K562 (cell line): ENCODE measurements around the gene SH2D3A. TPM values are rescaled to one million over a fixed set of nuclear protein-coding genes. Genes with fewer than 3 reads are reported as not detected.
A peak's percentile ranks its signal among the peaks of the same experiment; 100 is the strongest.

Experiments
- CBX3 ChIP-seq, 2 experiments: IDR thresholded peaks; 1 replicate in 1 of 2; 2 replicates in 1 of 2; pipeline ENCODE4 v1.6.1; 2012; ENCODE audit warnings: inconsistent platforms in 2 of 2, low read length in 2 of 2, borderline replicate concordance in 1 of 2, control low read depth in 1 of 2
- CHD1 ChIP-seq: fragments of 200-600 bp; sonication (generic); IDR thresholded peaks from one replicate; pipeline ENCODE4 v1.6.1; 2012; ENCODE audit warnings: mild to moderate bottlenecking, moderate library complexity, low read length, inconsistent platforms
- FOXJ2 ChIP-seq: fragments of 200-800 bp; sonication (Bioruptor generic); IDR thresholded peaks from 2 replicates; pipeline ENCODE4 v1.6.1; 2016; ENCODE audit warnings: missing genetic modification characterization, missing compliant biosample characterization
- HEY1 ChIP-seq: fragments of 250-450 bp; sonication (Bioruptor Pico); IDR thresholded peaks from 2 replicates; pipeline ENCODE4 v1.5.0; 2020; ENCODE audit warnings: mild to moderate bottlenecking, moderate library complexity, borderline replicate concordance
- HNRNPK ChIP-seq: fragments of 200-400 bp; formaldehyde crosslinking; IDR thresholded peaks from one replicate; pipeline ENCODE4 v1.6.1; 2018; ENCODE audit warnings: mild to moderate bottlenecking, low read depth, low read length; ENCODE audit not compliant: poor library complexity, severe bottlenecking
- KDM4B ChIP-seq, 2 experiments: fragments of 450-650 bp in 1 of 2; sonication (generic) in 1 of 2; IDR thresholded peaks; 2 replicates each; pipeline ENCODE4 v1.6.1; 2016 to 2017; ENCODE audit warnings: borderline replicate concordance in 2 of 2, antibody characterized with exemption in 1 of 2, low read depth in 1 of 2, mild to moderate bottlenecking in 1 of 2
- PHF8 ChIP-seq: fragments of 200-600 bp; sonication (generic); IDR thresholded peaks from 2 replicates; pipeline ENCODE4 v1.6.1; 2012; ENCODE audit warnings: mixed run types, mild to moderate bottlenecking, inconsistent platforms, low read length, moderate library complexity, borderline replicate concordance
- PRMT5 ChIP-seq: sonication (generic); formaldehyde crosslinking; IDR thresholded peaks from 2 replicates; pipeline ENCODE4 v1.5.0; 2020; ENCODE audit warnings: missing genetic modification reagents
- PYGO2 ChIP-seq: fragments of 450-650 bp; IDR thresholded peaks from 2 replicates; pipeline ENCODE4 v1.6.1; 2016; ENCODE audit warnings: mild to moderate bottlenecking, missing genetic modification characterization, moderate library complexity, missing compliant biosample characterization
- RB1 ChIP-seq: fragments of 450-650 bp; IDR thresholded peaks from 2 replicates; pipeline ENCODE4 v1.6.1; 2017; ENCODE audit warnings: low read depth, mild to moderate bottlenecking
- SIRT6 ChIP-seq: IDR thresholded peaks from one replicate; pipeline ENCODE4 v1.6.1; 2012; ENCODE audit warnings: low read depth, mild to moderate bottlenecking, control low read depth, inconsistent platforms, low read length, moderate library complexity
- SMAD1 ChIP-seq: fragments of 150-350 bp; IDR thresholded peaks from 2 replicates; pipeline ENCODE4 v1.6.1; 2014; ENCODE audit warnings: low read length, low read depth; ENCODE audit not compliant: partially characterized antibody
- SMARCA4 ChIP-seq: fragments of 450-650 bp; IDR thresholded peaks from 2 replicates; pipeline ENCODE4 v1.6.1; 2016
- SNRNP70 ChIP-seq: fragments of 200-400 bp; formaldehyde crosslinking; optimal IDR thresholded peaks from 2 replicates; pipeline ENCODE3; 2017; ENCODE audit warnings: low read depth, low read length
- SP1 ChIP-seq: sonication (generic); formaldehyde crosslinking; IDR thresholded peaks from 2 replicates; pipeline ENCODE4 v1.8.1; 2022; ENCODE audit warnings: mild to moderate bottlenecking, missing genetic modification reagents
- SPI1 ChIP-seq: IDR thresholded peaks from 2 replicates; pipeline ENCODE4 v1.6.1; 2011; ENCODE audit warnings: low read depth, low read length, control low read depth, borderline replicate concordance
- TBP ChIP-seq: optimal IDR thresholded peaks from 2 replicates; pipeline ENCODE3; 2011; ENCODE audit warnings: low read depth, low read length, improper control_type of control experiment
- polyA plus RNA-seq, 8 experiments: library from polyadenylated mRNA; depleted of rRNA in 4 of 8; stranded (reverse) in 5 of 8; unstranded in 3 of 8; fragments of >200 nt; fragmentation: Nextera tagmentation in 2 of 8; fragmentation: Illumina TruSeq in 1 of 8; extraction: Ambion mirVana in 2 of 8; extraction: Trizol in 1 of 8; gene quantifications; 2 replicates each; pipeline versions ENCODE4 v1.2.1 to v1.2.3, GENCODE V29; 2011 to 2014; ENCODE audit warnings: inconsistent platforms in 1 of 8, missing spikeins in 1 of 8
- total RNA-seq, 7 experiments: library from RNA; depleted of rRNA in 6 of 7; stranded (reverse); fragments of >200 nt in 6 of 7; fragmentation: Illumina TruSeq in 2 of 7; extraction: Trizol in 2 of 7; gene quantifications; 2 replicates each; pipeline versions ENCODE4 v1.2.1 to v1.2.3, GENCODE V29; 2011 to 2021; ENCODE audit warnings: low replicate concordance in 1 of 7
- TF ChIP-seq, protein P1 (sequence below): sonication (generic); formaldehyde crosslinking; IDR thresholded peaks from 2 replicates; pipeline ENCODE4 v1.8.0; 2022; ENCODE audit warnings: mild to moderate bottlenecking, low read depth, missing genetic modification reagents
- TF ChIP-seq, protein P2 (sequence below): fragments of 250-450 bp; sonication (Bioruptor Pico); IDR thresholded peaks from 2 replicates; pipeline ENCODE4 v1.4.0; 2020; ENCODE audit warnings: mild to moderate bottlenecking, moderate library complexity
- TF ChIP-seq, protein P3 (sequence below), 2 experiments: IDR thresholded peaks; 2 replicates each; pipeline ENCODE4 v1.6.1; 2012; ENCODE audit warnings: improper control_type of control experiment in 2 of 2, low read depth in 2 of 2, low read length in 2 of 2, borderline replicate concordance in 1 of 2
- TF ChIP-seq, protein P4 (sequence below): fragments of 200-800 bp; sonication (Bioruptor generic); IDR thresholded peaks from 2 replicates; pipeline ENCODE4 v1.6.1; 2017; ENCODE audit warnings: missing genetic modification characterization, missing compliant biosample characterization

Gene SH2D3A
- total and polyA plus RNA-seq, 9 of the 15 experiments (the other 6 are each of a cell fraction or from before 2014, with no cell fraction given) = 0.75 to 26.3 (median 8.9) TPM

DNA sequence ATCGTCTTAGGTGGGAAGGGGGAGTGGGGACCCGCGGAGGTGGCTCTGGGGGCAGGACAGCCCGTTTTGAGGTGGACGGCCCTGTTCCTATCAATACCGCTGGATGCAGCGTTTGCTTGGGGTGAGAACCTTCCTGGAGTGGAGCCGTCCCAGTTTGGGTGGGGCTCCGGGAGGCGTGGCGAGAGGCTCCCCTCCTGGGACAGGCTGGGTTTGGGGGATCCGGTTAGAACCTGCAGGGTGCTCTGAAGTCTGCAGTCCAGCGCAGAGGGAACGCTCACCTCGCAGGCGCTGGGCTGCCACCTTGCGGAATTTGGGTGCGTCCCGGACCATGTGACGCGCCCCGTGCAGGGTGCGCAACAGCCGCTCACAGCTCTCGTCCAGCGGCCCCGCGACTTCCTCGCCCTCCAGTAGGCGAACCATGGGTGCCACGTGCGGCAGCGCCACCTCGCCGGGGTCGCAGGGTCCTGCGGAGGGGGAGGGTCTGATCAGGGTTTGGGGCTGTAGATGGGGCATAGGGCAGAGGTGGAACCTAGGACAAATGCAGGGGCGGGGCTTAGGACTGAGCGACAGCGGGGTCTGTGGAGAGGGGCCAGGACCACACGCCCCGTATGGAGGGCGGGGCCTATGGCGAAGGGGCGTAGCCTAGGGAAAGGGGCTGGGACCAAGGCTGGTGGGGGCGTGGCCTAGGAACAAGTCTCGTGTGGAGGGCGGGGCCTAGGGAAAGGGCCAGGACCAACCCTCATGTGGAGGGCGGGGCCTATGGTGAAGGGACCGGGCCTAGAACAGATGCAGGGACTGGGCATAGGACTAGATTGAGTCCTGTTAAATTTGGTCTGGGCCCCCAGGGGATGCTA is 13.8 kb downstream of the SH2D3A start (continued):
- no peak for TF ChIP-seq PRMT5 (CRISPR knock-in tag)
- TF ChIP-seq SPI1 = peak; percentile 33; the same call in 1 of the 2 replicates
- peak; percentile 57; the same call in 1 of the 2 replicates for TF ChIP-seq PHF8
- TF ChIP-seq CBX3 (IDR thresholded peaks at IDR 0.05; ENCODE audit: borderline replicate concordance in 1 of 2, low read length in 2 of 2) = peak in 1 of 2 experiments; percentile 88; a peak in 2 of 3 replicates
- TF ChIP-seq, protein P1, sequence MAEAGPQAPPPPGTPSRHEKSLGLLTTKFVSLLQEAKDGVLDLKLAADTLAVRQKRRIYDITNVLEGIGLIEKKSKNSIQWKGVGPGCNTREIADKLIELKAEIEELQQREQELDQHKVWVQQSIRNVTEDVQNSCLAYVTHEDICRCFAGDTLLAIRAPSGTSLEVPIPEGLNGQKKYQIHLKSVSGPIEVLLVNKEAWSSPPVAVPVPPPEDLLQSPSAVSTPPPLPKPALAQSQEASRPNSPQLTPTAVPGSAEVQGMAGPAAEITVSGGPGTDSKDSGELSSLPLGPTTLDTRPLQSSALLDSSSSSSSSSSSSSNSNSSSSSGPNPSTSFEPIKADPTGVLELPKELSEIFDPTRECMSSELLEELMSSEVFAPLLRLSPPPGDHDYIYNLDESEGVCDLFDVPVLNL = no peak
- no peak for TF ChIP-seq HEY1 (CRISPR knock-in tag)
- TF ChIP-seq, protein P2, sequence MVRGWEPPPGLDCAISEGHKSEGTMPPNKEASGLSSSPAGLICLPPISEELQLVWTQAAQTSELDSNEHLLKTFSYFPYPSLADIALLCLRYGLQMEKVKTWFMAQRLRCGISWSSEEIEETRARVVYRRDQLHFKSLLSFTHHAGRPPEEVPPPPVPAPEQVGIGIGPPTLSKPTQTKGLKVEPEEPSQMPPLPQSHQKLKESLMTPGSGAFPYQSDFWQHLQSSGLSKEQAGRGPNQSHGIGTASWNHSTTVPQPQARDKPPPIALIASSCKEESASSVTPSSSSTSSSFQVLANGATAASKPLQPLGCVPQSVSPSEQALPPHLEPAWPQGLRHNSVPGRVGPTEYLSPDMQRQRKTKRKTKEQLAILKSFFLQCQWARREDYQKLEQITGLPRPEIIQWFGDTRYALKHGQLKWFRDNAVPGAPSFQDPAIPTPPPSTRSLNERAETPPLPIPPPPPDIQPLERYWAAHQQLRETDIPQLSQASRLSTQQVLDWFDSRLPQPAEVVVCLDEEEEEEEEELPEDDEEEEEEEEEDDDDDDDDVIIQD (CRISPR knock-in tag) = no peak
- TF ChIP-seq SMAD1 = no peak
- TF ChIP-seq TBP = peak; percentile 66
- peak; percentile 74 for TF ChIP-seq SMARCA4
- TF ChIP-seq, protein P3, sequence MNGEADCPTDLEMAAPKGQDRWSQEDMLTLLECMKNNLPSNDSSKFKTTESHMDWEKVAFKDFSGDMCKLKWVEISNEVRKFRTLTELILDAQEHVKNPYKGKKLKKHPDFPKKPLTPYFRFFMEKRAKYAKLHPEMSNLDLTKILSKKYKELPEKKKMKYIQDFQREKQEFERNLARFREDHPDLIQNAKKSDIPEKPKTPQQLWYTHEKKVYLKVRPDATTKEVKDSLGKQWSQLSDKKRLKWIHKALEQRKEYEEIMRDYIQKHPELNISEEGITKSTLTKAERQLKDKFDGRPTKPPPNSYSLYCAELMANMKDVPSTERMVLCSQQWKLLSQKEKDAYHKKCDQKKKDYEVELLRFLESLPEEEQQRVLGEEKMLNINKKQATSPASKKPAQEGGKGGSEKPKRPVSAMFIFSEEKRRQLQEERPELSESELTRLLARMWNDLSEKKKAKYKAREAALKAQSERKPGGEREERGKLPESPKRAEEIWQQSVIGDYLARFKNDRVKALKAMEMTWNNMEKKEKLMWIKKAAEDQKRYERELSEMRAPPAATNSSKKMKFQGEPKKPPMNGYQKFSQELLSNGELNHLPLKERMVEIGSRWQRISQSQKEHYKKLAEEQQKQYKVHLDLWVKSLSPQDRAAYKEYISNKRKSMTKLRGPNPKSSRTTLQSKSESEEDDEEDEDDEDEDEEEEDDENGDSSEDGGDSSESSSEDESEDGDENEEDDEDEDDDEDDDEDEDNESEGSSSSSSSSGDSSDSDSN (IDR thresholded peaks at IDR 0.05; ENCODE audit: borderline replicate concordance in 1 of 2, low read depth in 2 of 2, low read length in 2 of 2) = peak; percentile 74 to 87; a peak in 3 of 4 replicates
- peak; percentile 99 for TF ChIP-seq SP1 (CRISPR knock-in tag)
- peak; percentile 17 for TF ChIP-seq HNRNPK
- no peak for TF ChIP-seq CHD1
- TF ChIP-seq KDM4B (IDR thresholded peaks at IDR 0.05; ENCODE audit: borderline replicate concordance in 2 of 2, low read depth in 1 of 2) = no peak
- TF ChIP-seq PYGO2 (tag) = no peak
- TF ChIP-seq FOXJ2 (tag) = no peak
- no peak for TF ChIP-seq SIRT6
- TF ChIP-seq, protein P4, sequence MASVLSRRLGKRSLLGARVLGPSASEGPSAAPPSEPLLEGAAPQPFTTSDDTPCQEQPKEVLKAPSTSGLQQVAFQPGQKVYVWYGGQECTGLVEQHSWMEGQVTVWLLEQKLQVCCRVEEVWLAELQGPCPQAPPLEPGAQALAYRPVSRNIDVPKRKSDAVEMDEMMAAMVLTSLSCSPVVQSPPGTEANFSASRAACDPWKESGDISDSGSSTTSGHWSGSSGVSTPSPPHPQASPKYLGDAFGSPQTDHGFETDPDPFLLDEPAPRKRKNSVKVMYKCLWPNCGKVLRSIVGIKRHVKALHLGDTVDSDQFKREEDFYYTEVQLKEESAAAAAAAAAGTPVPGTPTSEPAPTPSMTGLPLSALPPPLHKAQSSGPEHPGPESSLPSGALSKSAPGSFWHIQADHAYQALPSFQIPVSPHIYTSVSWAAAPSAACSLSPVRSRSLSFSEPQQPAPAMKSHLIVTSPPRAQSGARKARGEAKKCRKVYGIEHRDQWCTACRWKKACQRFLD (CRISPR knock-in tag) = peak; percentile 61; the same call in 1 of the 2 replicates
- no peak for TF ChIP-seq SNRNP70
- TF ChIP-seq RB1 = peak; percentile 79; the same call in 1 of the 2 replicates
